ENCODE measurements around the gene PPM1L.

PPM1L gene

GRCh38 chr3:161100994-161101393, 345.0 kb downstream of the PPM1L start:
- DNase-seq (ENCODE audit: low read depth in 3 of 3): no peak

DNA sequence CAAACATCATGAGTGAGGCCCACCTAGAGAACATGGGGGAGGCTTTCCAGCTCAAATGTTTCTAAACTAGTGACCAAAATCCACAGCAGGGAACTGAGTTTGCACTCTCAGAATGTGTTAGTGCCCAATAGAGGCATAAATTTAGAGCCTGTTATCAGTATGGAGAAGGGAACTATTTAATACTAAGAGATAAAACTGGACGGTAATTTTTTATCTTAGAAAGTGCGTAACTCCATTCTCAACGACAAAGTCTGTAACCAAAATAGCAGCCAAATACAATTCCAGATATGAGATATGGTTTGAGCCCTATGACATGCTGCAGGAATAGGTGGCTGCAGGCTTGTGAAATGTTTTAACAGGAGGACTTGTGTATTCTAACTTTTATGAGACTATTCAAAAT, 345.6 kb downstream of the PPM1L start:
- no peak for DNase-seq (ENCODE audit: low read depth in 3 of 3)

DNA sequence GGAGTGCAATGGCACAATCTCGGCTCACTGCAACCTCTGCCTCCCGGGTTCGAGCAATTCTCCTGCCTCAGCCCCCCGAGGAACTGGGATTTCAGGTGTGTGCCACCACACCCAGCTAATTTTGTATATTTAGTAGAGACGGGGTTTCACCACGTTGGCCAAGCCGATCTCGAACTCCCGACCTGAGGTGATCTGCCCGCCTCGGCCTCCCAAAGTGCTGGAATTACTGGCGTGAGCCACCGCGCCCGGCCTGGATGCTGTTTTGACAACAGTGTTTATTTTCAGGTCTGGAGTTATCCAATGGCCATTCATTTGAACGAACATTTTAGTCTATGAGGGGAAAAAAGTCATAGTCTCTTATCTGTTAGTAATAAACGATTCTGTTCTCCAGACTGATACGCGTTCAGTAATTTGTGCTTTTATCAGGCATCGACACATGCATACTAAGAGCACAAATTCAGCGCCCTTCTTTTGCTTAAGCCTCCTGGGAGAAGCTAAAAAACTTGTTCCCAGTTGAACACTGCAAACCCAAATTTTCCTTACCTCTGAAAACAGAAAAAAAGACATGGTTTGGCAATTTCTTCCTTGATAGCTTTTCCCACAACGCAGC, 347.9 kb downstream of the PPM1L start:
- no peak for DNase-seq (ENCODE audit: low read depth in 3 of 3)

- peak; percentile 0 to 20 (median 3) for DNase-seq (ENCODE audit: low read depth in 3 of 3)
Measured at GRCh38 chr3:161104561-161105551, 348.8 kb downstream of the PPM1L start, which contains the start of gene B3GALNT1. B3GALNT1 (minus strand) TSS chr3:161105349; CDS start chr3:161086754, 18,595 bp downstream.

DNA sequence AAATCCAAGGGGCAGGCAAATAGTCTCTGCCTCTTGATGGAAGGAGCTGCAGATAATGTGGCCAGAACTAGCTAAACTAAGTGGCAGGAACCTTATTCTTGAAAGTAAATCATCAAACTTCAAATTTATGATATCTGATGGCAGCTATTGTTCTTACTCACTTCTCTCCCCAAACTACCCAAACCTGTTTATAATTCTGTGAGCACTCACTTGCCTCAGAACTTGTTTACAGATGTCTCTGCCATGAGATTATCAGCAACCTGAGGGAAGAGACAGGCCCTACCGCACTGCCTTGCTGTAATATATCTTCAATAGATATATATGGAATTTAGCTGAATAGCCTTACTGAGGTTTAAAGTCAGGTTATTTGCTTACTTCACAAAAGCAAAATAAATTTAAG, 351.3 kb downstream of the PPM1L start:
- DNase-seq (ENCODE audit: low read depth in 3 of 3): no peak

GRCh38 chr3:161108840-161109239, 352.8 kb downstream of the PPM1L start:
- DNase-seq (ENCODE audit: low read depth in 3 of 3): no peak

DNA sequence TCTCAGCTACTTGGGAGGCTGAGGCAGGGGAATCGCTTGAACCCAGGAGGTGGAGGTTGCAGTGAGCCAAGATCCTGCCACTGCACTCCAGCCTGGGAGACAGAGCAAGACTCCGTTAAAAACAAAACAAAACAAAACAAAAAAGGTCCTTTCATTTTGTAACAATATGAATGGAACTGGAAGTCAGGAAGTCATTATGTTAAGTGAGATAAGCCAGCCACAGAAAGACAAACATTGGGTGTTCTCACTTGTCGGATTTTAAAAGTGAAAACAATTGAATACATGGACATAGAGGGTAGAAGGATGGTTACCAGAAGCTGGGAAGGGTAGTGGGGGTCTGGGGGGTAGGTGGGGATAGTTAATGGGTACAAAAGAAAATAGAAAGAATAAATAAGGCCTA, 361.6 kb downstream of the PPM1L start:
- DNase-seq (ENCODE audit: low read depth in 3 of 3): no peak

GRCh38 chr3:161126495-161126894, 370.5 kb downstream of the PPM1L start:
- DNase-seq (ENCODE audit: low read depth in 3 of 3): no peak
